H1 (cell line): ENCODE measurements around the gene LBX1. TPM values are rescaled to one million over a fixed set of nuclear protein-coding genes. Genes with fewer than 3 reads are reported as not detected.

Experiments
- CTCF ChIA-PET: fragments of 300-600 bp; sonication (Branson Sonifier 250); formaldehyde crosslinking; loops from one replicate; lab custom pipeline; 2021; ENCODE audit not compliant: partially characterized antibody; lab: Charles Lee
- POLR2A ChIA-PET: fragments of 300-600 bp; sonication (Branson Sonifier 250); formaldehyde crosslinking; loops from one replicate; lab custom pipeline; 2021; ENCODE audit warnings: inconsistent platforms; ENCODE audit not compliant: partially characterized antibody; lab: Charles Lee
- DNase-seq, 2 experiments: peaks; one replicate each; pipeline versions ENCODE4 v3.0.0 to v3.0.0-alpha.2; 2010 to 2022; ENCODE audit warnings: low spot score in 2 of 2, low read depth in 1 of 2, mixed read lengths in 1 of 2
- FAIRE-seq: peaks from 2 replicates; lab custom pipeline; 2011; peaks lifted over from hg19 to GRCh38; lab: Jason Lieb, UNC
- H2AFZ ChIP-seq: 2 replicates; pipeline ENCODE4 v1.8.1; 2012; ENCODE audit warnings: low read length, inconsistent platforms
- H2AK5ac ChIP-seq: 2 replicates; pipeline ENCODE4 v1.6.1; 2013; ENCODE audit warnings: low read depth, low read length
- H2BK120ac ChIP-seq: replicated peaks from 2 replicates; pipeline ENCODE3; 2013; ENCODE audit warnings: low read depth, low read length, inconsistent platforms
- H2BK12ac ChIP-seq: 2 replicates; pipeline ENCODE4 v1.6.1; 2013; ENCODE audit warnings: low read depth, low read length
- H2BK15ac ChIP-seq: 2 replicates; pipeline ENCODE4 v1.6.1; 2013; ENCODE audit warnings: low read length
- H2BK20ac ChIP-seq: 2 replicates; pipeline ENCODE4 v1.6.1; 2013; ENCODE audit warnings: low read length
- H2BK5ac ChIP-seq: 2 replicates; pipeline ENCODE4 v1.6.1; 2013; ENCODE audit warnings: low read depth, low read length
- H3K14ac ChIP-seq: 2 replicates; pipeline ENCODE4 v1.6.1; 2013; ENCODE audit warnings: inconsistent platforms; ENCODE audit not compliant: insufficient read length
- H3K18ac ChIP-seq: 2 replicates; pipeline ENCODE4 v1.6.1; 2013; ENCODE audit warnings: low read length; ENCODE audit errors: extremely low read depth
- H3K23ac ChIP-seq: 2 replicates; pipeline ENCODE4 v1.6.1; 2013; ENCODE audit warnings: inconsistent platforms; ENCODE audit not compliant: insufficient read length
- H3K23me2 ChIP-seq: 2 replicates; pipeline ENCODE4 v1.6.1; 2013; ENCODE audit warnings: low read depth, low read length
- H3K27ac ChIP-seq: 2 replicates; pipeline ENCODE4 v1.6.1; 2011; ENCODE audit warnings: low read depth, low read length, inconsistent platforms
- H3K27me3 ChIP-seq, 4 experiments: replicated peaks in 1 of 4; 1 replicate in 1 of 4; 2 replicates in 3 of 4; pipeline versions ENCODE4 v1.6.1 to v1.8.1; 2011 to 2013; ENCODE audit warnings: low read length in 3 of 4, mild to moderate bottlenecking in 3 of 4, inconsistent platforms in 2 of 4, mixed read lengths in 2 of 4, moderate library complexity in 1 of 4; ENCODE audit not compliant: control insufficient read depth in 3 of 4, insufficient read depth in 3 of 4; ENCODE audit errors: extremely low read depth in 1 of 4
- H3K36me3 ChIP-seq, 4 experiments: 2 replicates each; pipeline versions ENCODE4 v1.6.1 to v1.8.1; 2011 to 2013; ENCODE audit warnings: mild to moderate bottlenecking in 4 of 4, low read length in 3 of 4, moderate library complexity in 2 of 4, control low read depth in 1 of 4, inconsistent platforms in 1 of 4; ENCODE audit not compliant: insufficient read depth in 4 of 4, control insufficient read depth in 2 of 4
- H3K4ac ChIP-seq: replicated peaks from 2 replicates; pipeline ENCODE3; 2013; ENCODE audit warnings: low read length, low read depth, mixed read lengths, inconsistent platforms; ENCODE audit not compliant: insufficient read length
- H3K4me1 ChIP-seq, 4 experiments: replicated peaks in 1 of 4; 1 replicate in 1 of 4; 2 replicates in 3 of 4; pipeline versions ENCODE4 v1.6.1 to v1.8.1; 2011 to 2013; ENCODE audit warnings: low read length in 3 of 4, inconsistent platforms in 2 of 4, mixed read lengths in 1 of 4; ENCODE audit not compliant: insufficient read depth in 4 of 4, control insufficient read depth in 3 of 4
- H3K4me2 ChIP-seq, 2 experiments: 2 replicates each; pipeline versions ENCODE4 v1.6.1 to v1.8.1; 2011 to 2013; ENCODE audit warnings: low read depth in 2 of 2, low read length in 2 of 2, control low read depth in 1 of 2, inconsistent platforms in 1 of 2, mild to moderate bottlenecking in 1 of 2; ENCODE audit not compliant: insufficient read depth in 1 of 2
- H3K4me3 ChIP-seq, 4 experiments: fragments of 200-600, 300-600 bp in 1 of 4; sonication (generic), shearing (Covaris generic), sonication (Bioruptor Twin) in 1 of 4; 2 replicates each; pipeline versions ENCODE4 v1.5.1 to v1.8.1; 2011 to 2016; ENCODE audit warnings: low read length in 4 of 4, low read depth in 3 of 4, control low read depth in 2 of 4, inconsistent platforms in 2 of 4, mild to moderate bottlenecking in 2 of 4, mixed read lengths in 1 of 4, moderate library complexity in 1 of 4; ENCODE audit not compliant: insufficient read depth in 2 of 4; ENCODE audit errors: extremely low read depth in 1 of 4
- H3K56ac ChIP-seq: replicated peaks from 2 replicates; pipeline ENCODE3; 2013; ENCODE audit warnings: low read depth, mild to moderate bottlenecking, mixed read lengths, low read length, inconsistent platforms; ENCODE audit not compliant: insufficient read length
- H3K79me1 ChIP-seq: 2 replicates; pipeline ENCODE4 v1.6.1; 2013; ENCODE audit warnings: low read depth, low read length, control low read depth
- H3K79me2 ChIP-seq, 2 experiments: 2 replicates each; pipeline versions ENCODE4 v1.6.1 to v1.8.1; 2012 to 2013; ENCODE audit warnings: low read length in 2 of 2, mild to moderate bottlenecking in 2 of 2, inconsistent platforms in 1 of 2; ENCODE audit not compliant: insufficient read depth in 2 of 2, control insufficient read depth in 1 of 2
- H3K9ac ChIP-seq, 4 experiments: replicated peaks in 1 of 4; 1 replicate in 1 of 4; 2 replicates in 3 of 4; pipeline versions ENCODE4 v1.6.1 to v1.8.1; 2011 to 2013; ENCODE audit warnings: low read depth in 3 of 4, low read length in 3 of 4, control low read depth in 2 of 4, mild to moderate bottlenecking in 2 of 4, moderate library complexity in 2 of 4, inconsistent platforms in 1 of 4; ENCODE audit errors: extremely low read depth in 1 of 4
- H3K9me3 ChIP-seq, 2 experiments: 2 replicates each; pipeline versions ENCODE4 v1.6.1 to v1.8.1; 2012 to 2013; ENCODE audit warnings: mild to moderate bottlenecking in 2 of 2, moderate library complexity in 2 of 2, control low read depth in 1 of 2, inconsistent platforms in 1 of 2, low read depth in 1 of 2, low read length in 1 of 2, mixed read lengths in 1 of 2; ENCODE audit not compliant: insufficient read depth in 2 of 2
- H4K20me1 ChIP-seq, 2 experiments: replicated peaks in 1 of 2; 2 replicates each; pipeline versions ENCODE3 to v1.8.1; 2011 to 2013; ENCODE audit warnings: inconsistent platforms in 2 of 2, low read length in 2 of 2, mild to moderate bottlenecking in 1 of 2; ENCODE audit not compliant: insufficient read depth in 2 of 2, control insufficient read depth in 1 of 2
- H4K5ac ChIP-seq: 2 replicates; pipeline ENCODE4 v1.6.1; 2013; ENCODE audit warnings: low read length, low read depth, mixed read lengths, inconsistent platforms; ENCODE audit not compliant: insufficient read length
- H4K8ac ChIP-seq: 2 replicates; pipeline ENCODE4 v1.8.0; 2013; ENCODE audit warnings: mild to moderate bottlenecking, moderate library complexity, low read length, inconsistent platforms; ENCODE audit not compliant: insufficient read depth; ENCODE audit errors: extremely low read depth
- H4K91ac ChIP-seq: replicated peaks from 2 replicates; pipeline ENCODE3; 2013; ENCODE audit warnings: low read length, mixed read lengths, inconsistent platforms; ENCODE audit not compliant: insufficient read length
- CEBPB ChIP-seq: IDR thresholded peaks from 2 replicates; pipeline ENCODE4 v1.6.1; 2012; ENCODE audit warnings: low read depth, low read length
- NRF1 ChIP-seq: IDR thresholded peaks from 2 replicates; pipeline ENCODE4 v1.6.1; 2011; ENCODE audit warnings: mild to moderate bottlenecking, low read depth, low read length, improper control_type of control experiment
- PHF8 ChIP-seq: fragments of 200-600 bp; sonication (generic); conservative IDR thresholded peaks from 2 replicates; pipeline ENCODE4 v1.7.1; 2012; ENCODE audit warnings: low read depth, mild to moderate bottlenecking, inconsistent platforms, low read length, moderate library complexity
- SUZ12 ChIP-seq: fragments of 200-600 bp; sonication (generic); IDR thresholded peaks from 2 replicates; pipeline ENCODE4 v1.6.1; 2012; ENCODE audit warnings: mild to moderate bottlenecking, inconsistent platforms, low read length, moderate library complexity, mixed read lengths
- WGBS, 2 experiments: shearing (Covaris generic) in 1 of 2; methylation state at CpG; one replicate each; pipeline versions ENCODE4 v1.1.6 to v1.1.7; 2013 to 2015; ENCODE audit warnings: low lambda C conversion rate in 2 of 2, mixed read lengths in 2 of 2, inconsistent platforms in 1 of 2, low coverage in 1 of 2, missing lambda C conversion rate in 1 of 2; ENCODE audit not compliant: insufficient replicate concordance in 2 of 2, insufficient coverage in 1 of 2, insufficient read length in 1 of 2; ENCODE audit errors: extremely low coverage in 1 of 2, missing lambda C conversion rate in 1 of 2; 5-methylcytosine and 5-hydroxymethylcytosine counted together
- polyA plus RNA-seq, 7 experiments: library from polyadenylated mRNA; depleted of rRNA in 3 of 7; stranded (reverse) in 5 of 7; unstranded in 2 of 7; fragments of >200 nt in 5 of 7; fragments of 200-250 nt in 2 of 7; gene quantifications; 1 replicate in 5 of 7; 2 replicates in 1 of 7; 4 replicates in 1 of 7; pipeline versions ENCODE4 v1.2.1 to v1.2.3, GENCODE V29; 2011 to 2013; ENCODE audit warnings: missing spikeins in 2 of 7, mixed read lengths in 2 of 7
- total RNA-seq: library from RNA; stranded (reverse); fragmentation: NEBNext Ultra II Directional; extraction: Animal tissue kit (Norgen Biotek cat#: 25700); gene quantifications from 2 replicates; pipeline ENCODE4 v1.2.1, GENCODE V29; 2021

LBX1 gene
- total and polyA plus RNA-seq, 2 of the 8 experiments (the other 6 are each of a cell fraction or from before 2014, with no cell fraction given): not detected

GRCh38 chr10:101267776-101268175 is 38.5 kb upstream of the LBX1 start:
- no peak overlapping the region for H3K18ac ChIP-seq
- no peak overlapping the region for H3K27ac ChIP-seq
- H3K79me2 ChIP-seq: no peaks in the 10 kb centered on the region
- no peaks in the 10 kb centered on the region for H3K79me1 ChIP-seq
- H3K4me2 ChIP-seq: peak overlapping the region; percentile 3 to 18; a peak in 3 of 4 replicates
- H2BK12ac ChIP-seq: no peak overlapping the region
- H3K4me1 ChIP-seq: peaks cover 4 to 24% (median 14%) of the 10 kb centered on the region in 4 experiments
- 87% methylated on average over 4 of the region's 4 CpGs; no CpG with 5 or more reads in 1 of the 2 experiments for WGBS, 2 experiments
- no peak overlapping the region for H3K23ac ChIP-seq
- H4K8ac ChIP-seq: no peak overlapping the region
- H2AK5ac ChIP-seq: no peak overlapping the region
- H3K14ac ChIP-seq: no peak overlapping the region
- no peak overlapping the region for H2BK5ac ChIP-seq
- ChIA-PET POLR2A (no interaction called here), CTCF (interaction anchor here (0.6 to 27.0 kb wide), 6 partner anchors 21 to 176 kb away, joined by 3 to 317 read pairs (median 4); no protein-coding TSS in a partner anchor)
- H4K20me1 ChIP-seq: no peaks in the 10 kb centered on the region
- peak overlapping the region; percentile 6 for H2BK120ac ChIP-seq
- H3K9me3 ChIP-seq: no peaks in the 10 kb centered on the region
- TF ChIP-seq SUZ12 (no peak), CEBPB (0 out of 2 replicates have a peak, but pooled peaks have one; percentile 3), NRF1 (no peak), PHF8 (no peak)
- H3K23me2 ChIP-seq: peaks cover 4% of the 10 kb centered on the region
- H4K5ac ChIP-seq: no peak overlapping the region
- H3K4ac ChIP-seq: no peak overlapping the region
- DNase-seq (no peak), FAIRE-seq (no peak)
- H3K9ac ChIP-seq: no peak overlapping the region
- peaks cover 0 to 3% (median 0%) of the 10 kb centered on the region in 4 experiments; a peak in 3 of 7 replicates for H3K27me3 ChIP-seq
- H3K36me3 ChIP-seq: no peaks in the 10 kb centered on the region
- H3K4me3 ChIP-seq: no peak overlapping the region
- no peak overlapping the region for H3K56ac ChIP-seq
- H2BK20ac ChIP-seq: no peak overlapping the region; the same call in 1 of the 2 replicates
- no peak overlapping the region for H2AFZ ChIP-seq
- no peak overlapping the region for H2BK15ac ChIP-seq
- H4K91ac ChIP-seq: no peak overlapping the region
